HUES64 (cell line): ENCODE results near the gene CDC42BPA.

Source experiments
- H3K27ac ChIP-seq: 2 replicates; pipeline ENCODE4 v1.7.0; 2013; ENCODE audit warnings: low read depth, low read length, inconsistent platforms
- H3K27me3 ChIP-seq: 2 replicates; pipeline ENCODE4 v1.6.1; 2013; ENCODE audit warnings: mild to moderate bottlenecking, low read length; ENCODE audit not compliant: insufficient read depth
- H3K36me3 ChIP-seq: 2 replicates; pipeline ENCODE4 v1.6.1; 2013; ENCODE audit warnings: mild to moderate bottlenecking, low read length; ENCODE audit not compliant: insufficient read depth
- H3K4me1 ChIP-seq: 2 replicates; pipeline ENCODE4 v1.6.1; 2013; ENCODE audit warnings: mild to moderate bottlenecking, low read length, moderate library complexity; ENCODE audit not compliant: insufficient read depth
- H3K4me3 ChIP-seq: 2 replicates; pipeline ENCODE4 v1.5.1; 2013; ENCODE audit warnings: mild to moderate bottlenecking, low read length, moderate library complexity
- H3K9ac ChIP-seq: 2 replicates; pipeline ENCODE4 v1.6.1; 2013; ENCODE audit warnings: mild to moderate bottlenecking, low read depth, low read length
- H3K9me3 ChIP-seq: 2 replicates; pipeline ENCODE4 v1.6.1; 2013; ENCODE audit warnings: low read depth, low read length; ENCODE audit not compliant: insufficient read depth
- WGBS: fragments of 150-250, 120-280 bp; methylation state at CpG from one replicate; pipeline ENCODE4 v1.1.7; 2013; ENCODE audit warnings: missing lambda C conversion rate; 5-methylcytosine and 5-hydroxymethylcytosine counted together

The CDC42BPA gene

DNA sequence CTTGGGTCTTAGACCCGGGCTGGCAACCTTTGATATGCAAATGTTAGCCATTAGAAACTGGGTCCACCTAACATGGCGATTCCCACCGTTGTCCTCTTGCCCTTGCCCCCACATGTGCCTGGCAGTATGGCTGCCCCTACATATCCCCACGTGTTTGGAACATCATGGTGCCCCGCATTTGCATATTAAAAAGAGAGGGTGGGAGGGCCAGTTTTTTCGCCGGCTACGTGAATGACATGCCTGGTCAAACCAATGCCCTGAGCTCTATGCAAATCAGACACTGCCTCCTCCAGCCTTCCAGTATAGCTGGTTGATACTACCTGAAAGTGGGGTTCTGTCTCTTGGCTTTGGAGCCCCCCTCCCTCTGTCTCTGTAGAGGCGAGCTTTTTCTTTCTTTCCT is 133.0 kb downstream of the CDC42BPA start:
- 57% methylated on average over 9 of the region's 9 CpGs for WGBS
- no peak overlapping the region for H3K4me3 ChIP-seq
- no peaks in the 10 kb centered on the region for H3K9me3 ChIP-seq
- no peaks in the 10 kb centered on the region for H3K36me3 ChIP-seq
- no peak overlapping the region for H3K9ac ChIP-seq
- H3K27ac ChIP-seq = no peak overlapping the region
- no peaks in the 10 kb centered on the region for H3K27me3 ChIP-seq
- peaks cover 9% of the 10 kb centered on the region; the same call in 1 of the 2 replicates for H3K4me1 ChIP-seq

DNA sequence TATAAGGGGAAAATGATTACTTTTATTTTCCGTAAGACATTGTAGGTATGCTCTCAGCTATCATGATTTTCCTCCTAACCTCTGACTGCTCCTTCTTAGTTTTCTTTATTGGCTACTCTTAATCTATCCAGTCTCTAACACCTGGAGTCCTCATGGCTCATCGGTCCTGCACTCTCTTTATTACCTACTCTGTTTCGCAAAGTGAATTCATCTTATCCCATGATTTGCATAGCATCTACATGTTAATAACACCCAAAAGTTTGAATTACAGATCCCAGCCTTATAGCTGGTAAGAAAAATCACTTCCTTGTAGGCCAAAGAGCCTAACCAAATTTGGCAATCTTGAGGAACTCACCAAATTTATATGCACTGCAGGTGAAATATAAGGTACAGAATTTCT is 136.3 kb downstream of the CDC42BPA start:
- Histone ChIP-seq H3K9ac (no peak overlapping the region), H3K27ac (no peak overlapping the region), H3K27me3 (no peaks in the 10 kb centered on the region), H3K36me3 (no peaks in the 10 kb centered on the region), H3K4me1 (peaks cover 9% of the 10 kb centered on the region; the same call in 1 of the 2 replicates), H3K9me3 (no peaks in the 10 kb centered on the region), H3K4me3 (no peak overlapping the region)
- WGBS = 94% methylated on average over 3 of the region's 3 CpGs

DNA sequence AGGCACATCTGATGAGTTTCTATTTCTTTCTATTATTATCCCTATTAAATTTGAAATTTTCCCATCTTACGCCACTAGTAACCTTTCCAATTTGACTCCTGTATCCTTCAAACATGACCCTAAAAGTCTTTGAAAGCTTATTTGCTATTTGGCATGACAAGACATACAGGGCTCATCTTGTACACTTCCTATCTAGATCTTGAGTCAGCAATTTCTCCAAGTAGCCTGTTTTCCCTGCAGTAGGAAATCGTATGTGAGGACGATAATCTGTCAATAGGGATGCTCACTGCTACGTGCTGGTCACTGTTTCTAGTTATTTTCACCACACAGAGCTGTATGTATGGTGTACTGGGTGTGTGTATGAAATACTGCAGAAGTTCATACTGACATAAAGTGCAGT is 142.7 kb downstream of the CDC42BPA start:
- Histone ChIP-seq H3K9me3 (no peaks in the 10 kb centered on the region), H3K4me3 (no peak overlapping the region), H3K27ac (no peak overlapping the region), H3K36me3 (no peaks in the 10 kb centered on the region), H3K27me3 (no peaks in the 10 kb centered on the region), H3K9ac (no peak overlapping the region), H3K4me1 (no peaks in the 10 kb centered on the region)
- WGBS = 97% methylated on average over 4 of the region's 4 CpGs

DNA sequence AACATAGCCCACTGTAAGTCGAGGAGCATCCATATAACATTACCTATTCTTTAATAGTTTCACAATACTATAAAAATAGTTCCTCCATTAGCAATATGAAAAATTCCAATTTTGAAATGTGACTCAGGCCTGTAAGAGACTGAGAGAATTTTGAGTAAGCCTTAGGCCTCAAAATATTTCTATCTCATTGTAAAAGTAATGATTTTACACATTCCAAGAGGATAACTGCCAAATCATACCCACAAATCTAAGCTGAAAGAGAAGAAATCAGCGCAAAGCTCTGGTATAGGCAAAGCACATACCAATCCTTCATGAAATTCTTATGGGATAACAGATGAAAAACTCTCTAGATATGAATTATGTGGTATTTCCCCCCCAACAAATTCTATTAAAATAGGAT is 144.1 kb downstream of the CDC42BPA start:
- no peaks in the 10 kb centered on the region for H3K9me3 ChIP-seq
- no peaks in the 10 kb centered on the region for H3K4me1 ChIP-seq
- 100% methylated on average over 1 of the region's 2 CpGs for WGBS
- no peaks in the 10 kb centered on the region for H3K36me3 ChIP-seq
- no peak overlapping the region for H3K9ac ChIP-seq
- H3K27me3 ChIP-seq = no peaks in the 10 kb centered on the region
- H3K27ac ChIP-seq = no peak overlapping the region
- no peak overlapping the region for H3K4me3 ChIP-seq

DNA sequence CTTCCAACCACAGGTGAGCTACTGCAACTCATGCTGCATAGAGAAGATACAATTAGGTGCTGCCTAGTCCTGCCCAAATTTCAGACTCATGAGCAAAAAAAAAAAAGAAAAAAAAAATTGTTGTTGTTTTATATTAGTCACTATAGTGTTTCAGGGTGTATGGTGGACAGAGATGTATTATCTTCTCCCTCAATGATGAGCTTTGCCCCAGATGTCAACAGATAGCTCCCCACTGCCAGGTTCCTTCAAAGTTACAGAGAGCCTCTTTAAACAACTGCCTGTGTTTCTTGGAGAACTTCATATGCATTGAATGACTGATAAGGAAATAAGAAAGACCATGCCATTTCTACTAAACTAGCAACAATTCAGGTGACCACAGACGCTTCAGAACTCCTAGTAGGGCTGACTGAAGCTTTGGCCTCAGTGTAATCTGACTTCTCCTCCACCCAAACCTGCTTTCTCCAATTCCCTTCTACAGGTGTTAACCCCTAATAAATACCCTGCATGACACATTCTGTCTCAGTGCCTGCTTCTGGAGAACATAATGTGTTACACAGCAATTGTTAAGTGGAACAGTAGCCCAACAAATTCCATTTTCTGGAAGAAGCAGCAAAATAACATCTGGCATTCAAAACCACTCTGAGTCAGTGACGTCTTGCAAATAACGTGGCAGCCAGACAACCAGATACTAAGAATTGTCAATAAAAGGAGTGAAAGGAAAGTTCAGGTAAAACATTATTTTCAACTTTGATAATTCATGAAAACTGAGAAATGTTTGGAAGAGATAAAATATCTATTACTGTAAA is 147.7 kb downstream of the CDC42BPA start:
- H3K36me3 ChIP-seq = no peaks in the 10 kb centered on the region
- H3K9me3 ChIP-seq = no peaks in the 10 kb centered on the region
- peaks cover 13% of the 10 kb centered on the region for H3K4me1 ChIP-seq
- H3K9ac ChIP-seq = no peak overlapping the region
- WGBS = 89% methylated on average over 3 of the region's 3 CpGs
- no peak overlapping the region for H3K4me3 ChIP-seq
- no peaks in the 10 kb centered on the region for H3K27me3 ChIP-seq
- H3K27ac ChIP-seq = no peak overlapping the region

DNA sequence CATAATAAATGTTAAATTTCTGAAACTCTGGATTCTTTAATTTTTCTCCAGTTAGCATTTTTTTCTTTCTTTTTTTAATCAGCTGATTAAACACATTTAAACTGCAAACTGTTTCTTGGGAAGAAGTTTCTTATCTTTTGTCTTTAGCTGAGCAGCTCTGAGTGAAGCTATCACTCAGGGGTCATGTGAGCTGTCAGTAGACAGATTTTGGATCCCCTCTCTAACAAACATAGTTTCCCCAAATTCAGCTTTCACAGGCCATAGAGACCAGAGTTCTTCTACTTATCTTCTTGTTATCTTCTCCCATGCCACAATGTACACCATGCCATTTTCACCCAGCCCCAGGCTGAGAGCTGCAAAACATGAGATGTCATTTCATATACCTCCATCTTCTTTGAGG is 148.9 kb downstream of the CDC42BPA start:
- no peak overlapping the region for H3K9ac ChIP-seq
- H3K27me3 ChIP-seq = no peaks in the 10 kb centered on the region
- H3K4me3 ChIP-seq = no peak overlapping the region
- no peaks in the 10 kb centered on the region for H3K36me3 ChIP-seq
- H3K9me3 ChIP-seq = no peaks in the 10 kb centered on the region
- peaks cover 13% of the 10 kb centered on the region for H3K4me1 ChIP-seq
- H3K27ac ChIP-seq = no peak overlapping the region

DNA sequence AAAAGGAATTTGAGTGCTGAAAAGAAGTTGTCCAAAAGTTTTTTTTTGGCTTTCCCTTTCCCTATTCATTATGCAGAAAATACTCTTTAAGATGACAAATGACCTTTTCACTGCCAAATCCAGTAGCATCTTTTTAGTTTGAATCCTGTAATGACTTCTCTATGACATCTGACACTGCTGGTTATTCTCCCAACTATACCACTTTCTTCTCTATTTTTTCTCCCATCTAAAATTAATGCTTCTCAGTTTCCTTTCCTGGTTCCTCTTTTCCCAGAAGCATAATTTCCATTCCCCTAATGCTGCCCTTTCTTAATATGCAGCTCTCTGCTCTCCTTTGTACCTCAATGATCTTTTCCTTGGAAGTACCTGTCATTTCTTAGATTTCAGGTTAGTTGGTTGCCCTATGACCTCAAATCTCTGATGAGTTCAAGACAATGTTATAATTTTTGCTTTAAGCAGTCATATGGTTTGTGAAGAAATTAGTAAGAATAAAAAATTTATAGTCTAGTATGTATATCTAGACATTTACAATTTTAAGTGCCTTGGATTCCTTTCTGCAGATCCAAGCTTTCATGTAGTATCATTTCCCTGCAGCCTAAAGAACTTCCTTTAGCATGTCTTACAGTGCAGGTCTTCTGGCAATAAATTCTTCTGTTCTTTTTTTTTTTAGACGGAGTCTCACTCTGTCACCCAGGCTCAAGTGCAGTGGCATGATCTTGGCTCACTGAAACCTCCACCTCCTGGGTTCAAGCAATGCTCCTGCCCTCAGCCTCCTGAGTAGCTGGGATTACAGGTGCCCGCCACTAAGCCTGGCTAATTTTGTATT is 150.8 kb downstream of the CDC42BPA start:
- peaks cover 13% of the 10 kb centered on the region for H3K4me1 ChIP-seq
- WGBS = 86% methylated on average over 2 of the region's 2 CpGs
- no peak overlapping the region for H3K27ac ChIP-seq
- H3K9ac ChIP-seq = no peak overlapping the region
- H3K4me3 ChIP-seq = no peak overlapping the region
- H3K36me3 ChIP-seq = no peaks in the 10 kb centered on the region
- no peaks in the 10 kb centered on the region for H3K27me3 ChIP-seq
- no peaks in the 10 kb centered on the region for H3K9me3 ChIP-seq

DNA sequence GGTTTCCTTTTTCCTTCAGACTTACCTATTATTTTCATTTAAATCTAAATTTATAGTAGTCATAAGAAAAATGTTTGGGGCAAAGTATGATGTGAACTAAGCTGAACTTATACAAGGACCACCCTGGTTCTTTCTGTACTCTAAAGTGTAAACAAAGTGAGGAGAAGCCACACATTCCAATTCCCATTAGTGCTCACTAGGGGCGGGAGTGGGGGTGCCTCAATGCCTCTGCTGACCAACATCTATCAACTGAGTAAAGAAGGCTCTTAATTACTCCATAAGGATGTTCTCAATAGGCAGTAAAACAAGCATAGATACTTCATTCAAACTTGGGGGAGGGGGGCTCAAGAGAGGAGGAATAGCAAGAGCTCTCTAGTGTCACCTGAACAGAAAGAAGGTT is 151.7 kb downstream of the CDC42BPA start:
- Histone ChIP-seq H3K36me3 (no peaks in the 10 kb centered on the region), H3K9ac (no peak overlapping the region), H3K9me3 (no peaks in the 10 kb centered on the region), H3K4me1 (peaks cover 13% of the 10 kb centered on the region), H3K4me3 (no peak overlapping the region), H3K27me3 (no peaks in the 10 kb centered on the region), H3K27ac (no peak overlapping the region)
- 56% methylated on average over 1 of the region's 1 CpG for WGBS

DNA sequence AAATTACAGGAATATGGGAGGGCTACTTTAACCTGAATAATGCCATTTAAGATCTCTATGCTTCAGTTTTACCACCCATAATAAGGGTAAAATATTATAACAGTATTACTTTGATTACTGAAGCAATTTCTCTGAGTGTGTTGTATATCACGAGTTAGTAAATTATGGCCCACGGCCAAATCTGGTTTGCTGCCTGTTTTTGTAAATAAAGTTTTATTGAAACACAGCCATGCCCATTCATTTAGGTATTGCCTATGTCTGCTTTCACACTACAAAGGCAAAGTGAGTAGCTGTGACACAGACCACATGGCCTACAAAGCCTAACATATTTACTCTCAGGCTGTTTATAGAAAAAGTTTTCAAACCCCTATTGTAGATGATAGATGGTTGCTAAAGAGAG is 156.8 kb downstream of the CDC42BPA start:
- no peaks in the 10 kb centered on the region for H3K9me3 ChIP-seq
- H3K9ac ChIP-seq = no peak overlapping the region
- H3K4me1 ChIP-seq = peaks cover 5% of the 10 kb centered on the region; the same call in 1 of the 2 replicates
- no peaks in the 10 kb centered on the region for H3K27me3 ChIP-seq
- H3K36me3 ChIP-seq = peaks cover 15% of the 10 kb centered on the region
- H3K27ac ChIP-seq = no peak overlapping the region
- H3K4me3 ChIP-seq = no peak overlapping the region
- WGBS = 44% methylated on average over 2 of the region's 2 CpGs

DNA sequence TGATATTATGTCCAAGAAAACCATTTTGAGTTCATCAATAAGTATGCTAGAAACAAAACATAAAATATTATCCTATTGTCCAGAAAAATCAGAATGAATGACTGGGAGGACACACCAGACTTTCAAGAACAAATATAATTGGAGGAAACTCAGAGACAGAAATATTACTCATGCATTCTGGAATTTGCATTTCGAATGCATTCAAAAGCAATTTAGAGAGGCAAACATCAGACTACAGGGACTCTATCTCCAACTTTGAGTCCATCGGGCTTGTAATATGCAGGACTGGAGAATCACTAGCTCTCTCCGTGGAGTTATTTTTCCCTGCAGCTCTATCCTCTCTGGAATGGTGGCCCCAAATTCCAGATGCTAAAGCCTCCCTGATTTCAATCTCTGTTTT is 161.8 kb downstream of the CDC42BPA start:
- Histone ChIP-seq H3K27me3 (no peaks in the 10 kb centered on the region), H3K4me3 (no peak overlapping the region), H3K27ac (no peak overlapping the region), H3K36me3 (peaks cover 15% of the 10 kb centered on the region), H3K9me3 (no peaks in the 10 kb centered on the region), H3K4me1 (no peaks in the 10 kb centered on the region), H3K9ac (no peak overlapping the region)
- 94% methylated on average over 3 of the region's 3 CpGs for WGBS

DNA sequence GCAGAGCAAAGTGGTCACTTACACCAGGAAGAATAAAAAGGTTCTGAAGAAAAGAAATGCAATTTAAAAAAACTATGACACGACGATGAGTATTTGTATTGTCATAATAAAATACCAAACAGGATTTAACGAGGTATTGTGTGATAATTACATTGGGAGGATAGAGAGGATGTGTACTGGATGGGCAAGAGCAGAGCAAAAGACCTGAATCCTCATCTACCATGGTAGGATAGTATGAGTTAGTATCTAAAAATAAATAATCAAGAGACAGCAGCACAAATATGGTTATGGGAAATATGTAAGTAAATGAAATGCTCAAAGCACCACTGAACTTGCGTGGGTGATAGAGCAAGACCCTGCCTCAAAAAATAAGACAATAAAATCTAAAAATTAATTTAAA is 162.6 kb downstream of the CDC42BPA start:
- no peaks in the 10 kb centered on the region for H3K27me3 ChIP-seq
- no peaks in the 10 kb centered on the region for H3K9me3 ChIP-seq
- H3K4me1 ChIP-seq = no peaks in the 10 kb centered on the region
- H3K4me3 ChIP-seq = no peak overlapping the region
- no peak overlapping the region for H3K27ac ChIP-seq
- 88% methylated on average over 3 of the region's 4 CpGs for WGBS
- H3K36me3 ChIP-seq = peaks cover 15% of the 10 kb centered on the region
- no peak overlapping the region for H3K9ac ChIP-seq
